ENCODE results near the gene RGS5. TPM values are rescaled to one million over a fixed set of nuclear protein-coding genes. Genes with fewer than 3 reads are reported as not detected.
A peak's percentile ranks its signal among the peaks of the same experiment; 100 is the strongest.

The RGS5 gene
- total RNA-seq, 1 experiment from 2014 or later, result 4.7 TPM

GRCh38 chr1:163170975-163171676 is 31.6 kb downstream of the RGS5 start:
- CTCF ChIA-PET, result no interaction called here
- Histone ChIP-seq H3K4me3 (ENCODE audit: low read depth, low read length, poor library complexity, severe bottlenecking) (peak overlapping the region; percentile 27), H3K27ac (ENCODE audit: low read depth, low read length, poor library complexity, severe bottlenecking) (peak overlapping the region; percentile 80), H3K9me3 (ENCODE audit: low read depth, low read length, poor library complexity, severe bottlenecking) (no peaks in the 10 kb centered on the region), H3K4me1 (ENCODE audit: insufficient read depth, low read length, poor library complexity, severe bottlenecking) (peaks cover 83% of the 10 kb centered on the region), H3K36me3 (ENCODE audit: insufficient read depth, low read length, poor library complexity, severe bottlenecking) (no peaks in the 10 kb centered on the region), H3K27me3 (replicated peaks; ENCODE audit: insufficient read depth, low read depth, low read length, poor library complexity) (no peaks in the 10 kb centered on the region)
- no TSS peak for BruUV-seq (replicated peaks)
- POLR2A ChIA-PET (ENCODE audit: low non-redundant PET), result no interaction called here
- intact Hi-C loops (cut with micrococcal nuclease; ENCODE audit: unreplicated experiment), result loop anchor here (1.0 to 5.0 kb wide), 4 partner anchors 54 to 146 kb away; no protein-coding TSS in a partner anchor
- DNase-seq (ENCODE audit: low spot score), result peak; percentile 80
- TF ChIP-seq EZH2 (IDR thresholded peaks at IDR 0.05; ENCODE audit: borderline replicate concordance, low read depth, low read length, poor library complexity, severe bottlenecking) (no peak), CTCF (conservative IDR thresholded peaks at IDR 0.05; ENCODE audit: low read depth, low read length) (peak; percentile 77)

DNA sequence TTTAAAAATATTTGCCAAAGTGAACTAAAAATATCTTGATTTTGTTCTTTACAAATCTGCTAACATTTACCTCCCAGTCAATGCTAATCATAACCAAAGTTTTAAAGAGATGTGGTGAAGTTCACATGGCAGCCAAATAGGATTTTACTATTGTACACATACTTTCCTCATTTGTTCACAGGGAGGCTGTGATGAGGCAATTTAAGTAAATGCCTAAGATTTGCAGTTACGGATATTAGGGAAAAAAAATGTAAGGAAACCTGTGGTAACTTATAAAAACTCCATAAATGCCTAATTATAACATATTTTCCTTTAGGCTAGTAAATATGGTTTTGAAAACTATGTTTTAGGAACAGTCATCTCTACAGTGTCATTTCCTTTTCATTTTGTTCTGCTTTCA is 32.4 kb downstream of the RGS5 start:
- peak overlapping the region; percentile 80 for H3K27ac ChIP-seq (ENCODE audit: low read depth, low read length, poor library complexity, severe bottlenecking)
- intact Hi-C loops (cut with micrococcal nuclease; ENCODE audit: unreplicated experiment), result loop anchor here (2.0 to 5.0 kb wide), 3 partner anchors 54 to 147 kb away; no protein-coding TSS in a partner anchor
- no peaks in the 10 kb centered on the region for H3K27me3 ChIP-seq (replicated peaks; ENCODE audit: insufficient read depth, low read depth, low read length, poor library complexity)
- no peak for DNase-seq (ENCODE audit: low spot score)
- ChIA-PET CTCF (no interaction called here), POLR2A (ENCODE audit: low non-redundant PET) (no interaction called here)
- no TSS peak for BruUV-seq (replicated peaks)
- TF ChIP-seq EZH2 (IDR thresholded peaks at IDR 0.05; ENCODE audit: borderline replicate concordance, low read depth, low read length, poor library complexity, severe bottlenecking) (no peak), CTCF (conservative IDR thresholded peaks at IDR 0.05; ENCODE audit: low read depth, low read length) (no peak)
- peak overlapping the region; percentile 27 for H3K4me3 ChIP-seq (ENCODE audit: low read depth, low read length, poor library complexity, severe bottlenecking)
- H3K9me3 ChIP-seq (ENCODE audit: low read depth, low read length, poor library complexity, severe bottlenecking), result no peaks in the 10 kb centered on the region
- H3K36me3 ChIP-seq (ENCODE audit: insufficient read depth, low read length, poor library complexity, severe bottlenecking), result no peaks in the 10 kb centered on the region
- H3K4me1 ChIP-seq (ENCODE audit: insufficient read depth, low read length, poor library complexity, severe bottlenecking), result peaks cover 88% of the 10 kb centered on the region

DNA sequence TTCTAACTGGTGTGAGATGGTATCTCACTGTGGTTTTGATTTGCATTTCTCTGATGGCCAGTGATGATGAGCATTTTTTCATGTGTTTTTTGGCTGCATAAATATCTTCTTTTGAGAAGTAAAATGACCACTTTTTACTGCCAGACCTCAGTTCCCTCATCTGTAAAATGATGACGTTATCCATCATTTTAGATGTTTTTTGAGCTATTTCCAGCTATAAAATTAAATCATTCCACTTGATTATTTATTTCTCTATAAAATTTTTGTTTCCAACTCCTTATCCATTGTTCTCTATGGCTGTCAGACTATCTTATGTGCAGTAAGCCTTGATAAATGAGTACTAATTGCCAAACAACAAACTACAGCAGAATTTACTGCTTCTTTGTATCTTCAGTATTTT is 33.2 kb downstream of the RGS5 start:
- Histone ChIP-seq H3K27ac (ENCODE audit: low read depth, low read length, poor library complexity, severe bottlenecking) (peak overlapping the region; percentile 80), H3K4me3 (ENCODE audit: low read depth, low read length, poor library complexity, severe bottlenecking) (no peak overlapping the region), H3K36me3 (ENCODE audit: insufficient read depth, low read length, poor library complexity, severe bottlenecking) (no peaks in the 10 kb centered on the region), H3K4me1 (ENCODE audit: insufficient read depth, low read length, poor library complexity, severe bottlenecking) (peaks cover 89% of the 10 kb centered on the region), H3K27me3 (replicated peaks; ENCODE audit: insufficient read depth, low read depth, low read length, poor library complexity) (no peaks in the 10 kb centered on the region), H3K9me3 (ENCODE audit: low read depth, low read length, poor library complexity, severe bottlenecking) (no peaks in the 10 kb centered on the region)
- POLR2A ChIA-PET (ENCODE audit: low non-redundant PET), result no interaction called here
- no peak for TF ChIP-seq CTCF (conservative IDR thresholded peaks at IDR 0.05; ENCODE audit: low read depth, low read length)
- no peak for TF ChIP-seq EZH2 (IDR thresholded peaks at IDR 0.05; ENCODE audit: borderline replicate concordance, low read depth, low read length, poor library complexity, severe bottlenecking)
- BruUV-seq (replicated peaks), result no TSS peak
- intact Hi-C loops (cut with micrococcal nuclease; ENCODE audit: unreplicated experiment), result no loop called here
- no peak for DNase-seq (ENCODE audit: low spot score)
- CTCF ChIA-PET, result no interaction called here
